HG03575 (cell line): ENCODE results near the gene CCDC192.
"Not testable (repeated sequence)": the region's sequence is repeated elsewhere in the genome, so short reads cannot be mapped to it uniquely, and the experiment has no call there.

Experiments used
- ATAC-seq: cut with Tn5 transposase; IDR thresholded peaks from one replicate; pipeline ENCODE4 v1.9.1; 2021; ENCODE audit not compliant: unreplicated experiment, insufficient number of reproducible peaks, low FRiP score; ENCODE audit errors: extremely low read depth

Gene CCDC192

DNA sequence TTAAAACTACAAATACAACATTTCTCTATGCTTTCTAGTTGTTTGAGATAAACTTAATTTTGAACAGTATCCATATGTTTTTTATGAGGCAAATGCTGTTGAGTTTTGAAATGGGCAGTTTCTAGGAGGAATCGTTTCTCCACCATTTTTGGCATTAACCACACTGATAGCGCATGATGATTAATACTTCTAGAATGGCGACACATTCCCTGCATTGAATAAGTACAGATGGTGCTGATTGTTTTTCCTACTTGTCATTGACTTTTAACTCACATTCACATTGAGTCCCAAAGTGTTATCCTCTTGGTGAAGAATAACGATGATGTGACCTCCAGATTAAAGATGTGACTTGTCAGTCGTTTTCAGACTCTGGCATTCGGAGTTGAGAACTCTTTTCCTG is 6.5 kb upstream of the CCDC192 start:
- ATAC-seq, result no peak

DNA sequence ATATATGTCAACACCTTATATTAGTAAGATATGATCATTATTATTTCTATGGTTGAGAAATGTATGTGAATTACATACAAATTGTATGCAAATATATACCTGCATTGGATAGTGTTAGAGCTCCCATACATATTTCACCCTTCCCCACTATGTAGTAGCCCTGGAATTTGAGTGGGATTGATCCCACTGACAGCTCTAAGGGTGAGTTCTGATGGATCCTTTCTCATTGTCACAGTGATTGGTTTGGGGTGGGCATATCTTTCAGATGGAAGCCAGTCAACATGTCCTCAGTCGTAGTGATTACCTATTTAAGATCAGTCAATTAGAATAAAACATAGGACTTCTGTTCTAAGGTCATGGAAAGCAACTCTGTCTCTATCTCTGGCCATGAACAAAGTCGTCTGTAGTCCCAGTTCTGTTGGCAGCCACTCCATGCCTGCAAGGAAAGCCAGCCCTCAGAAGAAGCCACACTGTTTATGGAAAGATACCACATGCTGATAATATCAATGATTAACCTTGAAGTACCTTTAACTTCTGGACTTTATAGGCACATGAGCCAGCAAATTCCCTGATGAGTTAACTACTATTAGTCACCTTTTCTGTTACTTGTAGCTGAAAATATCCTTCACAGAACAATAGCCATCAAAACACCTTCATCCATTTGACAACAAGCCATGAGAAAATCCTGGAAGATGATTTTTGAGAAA is 5.1 kb upstream of the CCDC192 start:
- ATAC-seq, result no peak

DNA sequence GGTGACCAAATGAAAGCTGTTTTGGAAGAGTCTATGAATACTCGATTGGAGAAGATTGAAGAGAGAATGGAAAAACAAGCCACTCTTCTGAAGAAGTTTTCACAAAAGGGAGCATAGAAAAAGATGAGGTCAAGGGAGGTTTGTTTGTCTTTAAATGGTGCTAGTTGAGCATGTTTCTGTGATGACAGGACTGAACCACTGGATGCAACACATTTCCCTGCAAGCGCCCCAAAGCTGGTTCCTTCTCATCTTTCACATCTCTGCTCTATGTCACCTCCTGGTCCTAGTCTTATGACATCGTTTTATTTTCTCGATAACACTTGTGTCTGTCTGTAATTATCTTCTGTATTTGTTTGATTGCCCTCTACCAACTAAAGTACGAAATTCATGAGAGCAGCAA is 3.8 kb upstream of the CCDC192 start:
- ATAC-seq, result no peak

DNA sequence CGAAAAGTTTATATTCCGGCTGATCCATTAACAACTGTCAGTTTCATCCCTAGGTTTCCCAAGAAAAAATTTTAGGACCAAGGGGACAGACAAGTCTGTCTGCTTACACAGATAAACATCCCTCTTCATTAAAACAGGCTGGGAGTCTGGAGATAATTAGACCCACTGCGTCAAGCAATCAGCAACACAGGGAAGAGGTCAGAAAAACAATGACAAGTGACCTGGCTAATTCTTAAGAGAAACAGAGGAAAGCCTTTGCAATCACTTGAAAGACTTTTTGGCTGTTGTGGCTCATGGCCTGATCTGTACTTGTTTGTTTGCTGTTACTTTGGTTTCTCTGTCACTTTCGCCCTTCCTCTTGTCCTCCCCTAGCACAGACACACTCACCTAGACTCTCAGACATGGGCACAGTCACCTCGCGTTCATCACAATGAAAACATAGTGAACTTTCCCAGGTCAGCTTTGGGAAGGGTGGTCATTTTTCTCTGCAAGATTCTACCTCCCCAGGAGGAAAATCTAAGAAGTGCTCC is 2.9 kb upstream of the CCDC192 start:
- no peak for ATAC-seq

DNA sequence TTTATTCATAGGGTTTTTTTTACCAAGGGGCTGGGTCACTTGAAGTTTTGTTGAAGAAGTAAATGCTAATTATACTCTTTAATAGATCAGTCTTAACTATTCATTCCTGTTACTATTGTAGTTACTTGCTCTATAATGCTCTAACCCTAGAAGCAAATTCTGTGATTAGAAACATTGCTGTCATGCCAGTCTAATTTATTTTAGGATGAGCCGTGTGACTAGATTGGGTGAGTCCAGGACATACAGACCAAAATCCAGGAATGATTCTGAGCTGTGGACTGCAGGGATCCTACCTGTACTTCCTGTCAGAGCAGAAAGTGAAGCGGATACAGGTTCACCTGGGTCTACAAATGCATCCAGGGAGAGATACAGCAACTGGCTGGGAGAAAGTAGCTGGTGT is 757 bp upstream of the CCDC192 start:
- ATAC-seq, result no peak

DNA sequence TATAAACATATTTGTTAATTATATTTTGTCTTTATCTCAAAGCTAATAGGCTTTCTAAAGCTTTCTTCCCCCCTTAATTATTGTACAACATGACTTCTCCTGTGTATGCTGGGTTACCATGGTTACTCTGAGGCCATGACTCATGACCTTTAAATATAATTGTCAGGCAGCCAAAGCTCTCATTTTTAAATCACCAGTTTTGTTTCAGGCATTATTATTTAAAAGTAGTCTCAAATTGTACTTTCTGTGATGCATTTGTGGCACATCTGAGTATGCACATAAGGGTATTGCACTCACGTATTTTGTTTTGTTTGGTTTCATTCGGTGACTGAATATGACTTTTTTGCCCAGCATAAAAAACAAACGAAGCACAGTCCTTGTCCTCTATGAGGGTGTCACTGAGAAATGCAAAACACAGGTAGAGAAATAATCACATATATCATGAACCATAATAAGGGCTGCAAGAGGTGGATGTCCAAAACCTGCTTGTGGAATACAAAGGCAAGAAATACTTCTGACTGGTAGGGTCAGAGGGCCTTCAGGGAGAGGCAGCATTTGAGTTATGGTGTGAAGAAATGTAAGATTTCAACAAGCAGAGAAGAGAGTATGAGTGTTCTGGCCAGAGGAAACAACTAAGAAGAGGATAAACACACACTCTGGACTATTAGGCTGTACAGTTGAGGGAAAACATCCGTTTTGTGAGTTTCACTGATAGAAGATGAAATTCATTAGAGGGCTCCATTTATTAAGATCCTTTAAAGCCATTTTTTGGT is 2.1 kb downstream of the CCDC192 start:
- ATAC-seq, result no peak

DNA sequence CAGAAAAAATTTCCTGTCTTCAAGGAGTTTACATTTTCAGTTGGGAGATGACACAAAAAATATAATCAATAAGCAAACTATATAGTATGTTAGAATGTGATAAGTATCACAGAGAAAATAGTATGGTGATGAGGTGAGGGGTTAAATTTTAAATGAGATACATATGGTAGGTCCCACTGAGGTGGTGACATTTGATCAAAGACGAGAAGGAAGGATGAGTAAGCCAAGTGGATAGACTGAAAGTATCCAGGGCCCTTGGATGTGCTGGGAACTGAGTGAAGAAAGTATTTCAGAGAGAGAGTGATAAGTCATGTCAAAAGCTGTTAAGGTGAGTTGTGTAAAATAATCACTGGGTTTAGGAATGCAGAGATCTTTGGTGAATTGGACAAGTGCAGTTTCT is 3.5 kb downstream of the CCDC192 start:
- no peak for ATAC-seq

DNA sequence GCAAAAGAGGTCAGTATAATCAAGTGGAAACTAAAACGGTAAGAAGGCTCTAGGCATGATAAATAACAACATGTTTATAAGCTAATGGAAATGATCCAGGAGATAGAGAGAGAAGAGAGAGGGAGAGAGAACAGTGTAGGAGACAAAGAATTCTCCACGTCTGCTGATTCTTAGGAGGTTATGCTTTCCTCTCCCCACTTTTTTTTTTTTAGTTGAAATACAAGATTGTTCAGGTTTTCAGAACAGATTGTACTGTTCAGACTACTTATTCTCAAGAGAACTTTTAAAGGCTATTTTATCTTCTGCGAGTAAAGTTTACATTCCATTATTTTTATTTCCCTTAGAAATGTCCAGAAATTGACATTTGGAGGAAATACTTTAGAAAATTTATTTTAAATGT is 4.0 kb downstream of the CCDC192 start:
- no peak for ATAC-seq

DNA sequence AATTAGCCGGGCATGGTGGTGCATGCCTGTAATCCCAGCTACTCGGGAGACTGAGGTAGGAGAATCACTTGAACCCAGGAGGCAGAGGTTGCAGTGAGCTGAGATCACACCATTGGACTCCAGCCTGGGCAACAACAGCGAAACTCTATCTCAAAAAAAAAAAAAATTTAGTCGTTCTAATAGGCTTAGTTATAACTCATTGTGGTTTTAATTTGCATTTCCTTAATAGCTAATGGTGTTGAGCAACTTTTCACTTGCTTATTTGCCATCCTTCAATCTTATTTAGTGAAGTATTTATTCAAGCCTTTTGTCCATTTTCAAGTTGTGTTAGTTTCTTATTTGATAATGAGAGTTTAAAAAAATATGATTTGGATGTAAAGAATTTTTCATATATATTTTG is 9.9 kb downstream of the CCDC192 start:
- ATAC-seq, result not testable (repeated sequence)

DNA sequence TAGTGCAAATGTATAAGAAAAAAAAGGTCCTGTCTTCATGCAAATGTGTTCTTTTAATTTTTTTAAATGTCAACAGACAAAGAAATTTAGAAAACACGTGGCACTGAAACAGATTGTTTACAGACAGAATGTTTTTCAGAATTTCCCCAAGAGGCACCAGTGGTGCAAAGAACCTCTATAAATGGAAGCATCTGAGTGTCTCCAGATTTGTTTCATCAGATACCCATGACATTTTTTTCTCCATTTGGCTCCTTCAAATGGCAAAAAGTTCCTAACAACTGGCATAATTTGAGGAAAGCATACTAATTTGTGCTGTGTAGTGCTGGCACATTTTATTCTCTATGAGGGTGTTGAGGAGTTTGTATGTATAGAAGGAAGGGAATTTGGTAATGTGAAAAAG is 15.0 kb downstream of the CCDC192 start:
- no peak for ATAC-seq

DNA sequence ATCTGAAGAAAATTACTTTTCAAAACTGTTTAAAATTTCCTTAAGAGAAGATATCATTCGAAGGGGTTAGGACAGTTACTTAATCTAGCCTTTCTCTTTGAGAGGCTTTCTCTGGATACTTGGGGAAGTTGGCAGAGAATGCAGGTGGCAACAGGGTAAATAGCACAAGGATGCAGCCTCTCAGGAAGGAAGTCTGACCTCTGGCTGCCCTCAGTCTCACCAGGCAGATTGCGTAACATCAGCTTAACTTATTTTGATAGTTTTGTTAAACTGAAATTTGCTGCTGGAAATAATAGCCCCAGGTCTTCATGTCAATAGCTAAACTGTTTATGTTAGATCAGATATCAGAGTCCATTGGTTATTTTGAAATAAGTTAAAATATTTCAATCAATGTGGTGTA is 20.4 kb downstream of the CCDC192 start:
- no peak for ATAC-seq

DNA sequence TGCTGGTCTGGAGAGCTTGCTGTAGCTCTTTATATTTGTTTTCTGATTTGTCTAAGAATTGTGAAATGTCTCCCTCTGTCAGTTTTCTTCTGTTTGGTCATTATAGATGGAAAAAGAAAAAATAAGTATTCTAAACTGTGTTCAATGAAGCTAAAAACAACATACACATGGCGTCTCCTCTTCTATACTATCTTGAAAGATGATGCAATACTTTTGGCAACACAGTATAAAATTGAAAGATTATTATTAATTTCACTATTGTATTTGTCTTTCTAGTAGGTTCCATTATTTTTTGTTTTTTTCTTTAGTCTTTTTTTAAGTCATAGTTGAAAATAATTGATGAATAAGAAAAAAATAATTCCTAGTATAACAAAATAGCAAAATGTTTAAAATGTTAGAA is 22.5 kb downstream of the CCDC192 start:
- no peak for ATAC-seq

DNA sequence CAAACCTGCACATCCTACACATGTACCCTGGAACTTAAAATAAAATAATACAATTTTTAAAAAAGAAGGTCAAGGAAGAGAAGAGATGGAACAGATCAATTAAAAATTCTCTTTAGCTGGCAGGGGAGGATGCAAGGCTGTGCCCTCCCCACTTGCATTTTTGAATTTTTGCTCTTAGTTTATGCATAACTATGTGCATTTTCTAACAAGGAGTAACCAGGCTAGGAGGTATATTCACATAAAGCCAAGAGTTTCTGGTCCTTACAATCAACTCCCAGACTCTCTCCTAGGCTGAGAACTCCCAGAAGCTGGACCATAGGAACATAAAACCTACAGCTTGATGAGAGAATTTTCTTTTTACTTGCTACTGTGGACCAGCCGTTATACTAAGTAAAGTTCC is 29.8 kb downstream of the CCDC192 start:
- no peak for ATAC-seq

DNA sequence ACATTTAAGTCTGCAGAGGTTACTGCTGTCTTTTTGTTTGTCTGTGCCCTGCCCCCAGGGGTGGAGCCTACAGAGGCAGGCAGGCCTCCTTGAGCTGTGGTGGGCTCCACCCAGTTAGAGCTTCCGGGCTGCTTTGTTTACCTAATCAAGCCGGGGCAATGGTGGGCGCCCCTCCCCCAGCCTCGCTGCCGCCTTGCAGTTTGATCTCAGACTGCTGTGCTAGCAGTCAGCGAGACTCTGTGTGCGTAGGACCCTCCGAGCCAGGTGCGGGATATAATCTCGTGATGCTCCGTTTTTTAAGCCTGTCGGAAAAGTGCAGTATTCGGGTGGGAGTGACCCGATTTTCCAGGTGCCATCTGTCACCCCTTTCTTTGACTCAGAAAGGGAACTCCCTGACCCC is 36.2 kb downstream of the CCDC192 start:
- not testable (repeated sequence) for ATAC-seq

DNA sequence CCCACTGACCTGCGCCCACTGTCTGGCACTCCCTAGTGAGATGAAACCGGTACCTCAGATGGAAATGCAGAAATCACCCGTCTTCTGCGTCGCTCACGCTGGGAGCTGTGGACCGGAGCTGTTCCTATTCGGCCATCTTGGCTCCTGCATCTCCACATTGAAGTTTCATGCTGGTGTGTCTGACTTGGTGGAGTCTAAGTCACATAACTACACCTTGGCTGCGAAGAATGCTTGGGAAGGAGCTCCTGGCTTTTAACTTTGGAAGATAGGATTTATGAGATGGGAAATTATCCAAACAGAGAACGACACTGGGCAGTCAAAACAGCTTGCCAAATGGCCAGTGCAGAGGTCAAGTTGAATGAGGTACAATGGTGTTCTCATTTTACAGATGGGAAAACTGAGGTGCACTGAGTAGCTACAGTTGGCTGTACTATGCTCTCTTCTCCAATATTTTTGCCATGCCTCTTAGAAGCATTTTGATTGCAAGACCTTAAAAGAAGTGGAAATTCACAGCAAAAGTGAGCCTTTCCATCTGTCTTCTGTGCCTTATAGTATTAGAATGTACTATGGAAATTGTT is 36.7 kb downstream of the CCDC192 start:
- ATAC-seq, result no peak

DNA sequence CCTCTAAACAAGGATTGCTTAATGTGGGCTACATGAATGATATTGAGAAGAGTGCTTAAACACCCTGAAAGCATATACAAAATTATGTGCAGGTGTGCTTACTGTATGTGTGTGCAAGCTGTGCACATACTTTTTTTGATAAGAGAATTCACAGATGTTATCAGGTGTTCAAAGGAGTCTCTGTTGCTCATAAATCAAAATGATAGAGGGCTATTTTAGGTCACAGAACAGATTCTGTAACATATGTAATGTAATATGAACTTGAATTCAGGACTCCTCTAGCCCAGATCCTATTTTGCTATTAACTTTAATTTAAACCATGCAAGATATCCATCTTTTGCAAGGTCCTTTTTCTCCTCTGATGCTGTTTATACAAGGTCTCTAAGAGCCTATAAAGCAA is 38.2 kb downstream of the CCDC192 start:
- no peak for ATAC-seq

DNA sequence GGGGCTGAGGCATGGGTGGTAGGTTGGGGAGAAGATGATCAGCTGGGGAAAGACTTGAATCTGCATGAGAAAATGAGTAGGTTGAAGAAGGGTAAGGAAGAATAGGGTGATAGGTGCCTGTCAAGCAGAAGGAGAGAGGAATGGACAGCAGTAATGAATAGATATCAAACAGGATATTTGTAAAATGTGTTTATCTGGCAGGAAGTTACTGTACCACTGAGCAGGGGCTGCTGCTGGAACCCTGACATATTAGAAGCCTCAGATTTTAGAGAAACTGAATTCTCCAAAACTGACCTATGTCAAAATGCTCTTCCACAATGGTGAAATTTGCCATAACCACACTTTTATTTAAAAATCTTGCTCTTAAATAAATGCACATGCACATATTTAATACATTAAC is 41.0 kb downstream of the CCDC192 start:
- no peak for ATAC-seq

DNA sequence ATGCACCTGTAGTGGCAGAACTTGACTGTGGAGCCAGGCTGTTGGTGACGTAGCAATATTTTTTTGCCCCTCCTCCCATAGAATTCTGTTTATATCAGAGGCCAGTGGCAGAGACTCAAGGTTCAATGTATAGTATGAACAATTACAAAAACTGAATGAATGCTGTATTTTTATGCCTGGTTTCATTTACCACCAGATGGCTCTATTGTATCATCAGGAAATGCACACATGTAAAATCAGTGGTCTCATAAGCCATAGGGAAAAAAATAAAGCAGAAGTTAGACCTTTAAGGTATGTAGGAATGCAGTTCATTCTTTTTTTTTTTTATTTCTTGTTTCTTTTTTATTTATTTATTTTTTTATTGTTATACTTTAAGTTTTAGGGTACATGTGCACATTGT is 43.6 kb downstream of the CCDC192 start:
- no peak for ATAC-seq

DNA sequence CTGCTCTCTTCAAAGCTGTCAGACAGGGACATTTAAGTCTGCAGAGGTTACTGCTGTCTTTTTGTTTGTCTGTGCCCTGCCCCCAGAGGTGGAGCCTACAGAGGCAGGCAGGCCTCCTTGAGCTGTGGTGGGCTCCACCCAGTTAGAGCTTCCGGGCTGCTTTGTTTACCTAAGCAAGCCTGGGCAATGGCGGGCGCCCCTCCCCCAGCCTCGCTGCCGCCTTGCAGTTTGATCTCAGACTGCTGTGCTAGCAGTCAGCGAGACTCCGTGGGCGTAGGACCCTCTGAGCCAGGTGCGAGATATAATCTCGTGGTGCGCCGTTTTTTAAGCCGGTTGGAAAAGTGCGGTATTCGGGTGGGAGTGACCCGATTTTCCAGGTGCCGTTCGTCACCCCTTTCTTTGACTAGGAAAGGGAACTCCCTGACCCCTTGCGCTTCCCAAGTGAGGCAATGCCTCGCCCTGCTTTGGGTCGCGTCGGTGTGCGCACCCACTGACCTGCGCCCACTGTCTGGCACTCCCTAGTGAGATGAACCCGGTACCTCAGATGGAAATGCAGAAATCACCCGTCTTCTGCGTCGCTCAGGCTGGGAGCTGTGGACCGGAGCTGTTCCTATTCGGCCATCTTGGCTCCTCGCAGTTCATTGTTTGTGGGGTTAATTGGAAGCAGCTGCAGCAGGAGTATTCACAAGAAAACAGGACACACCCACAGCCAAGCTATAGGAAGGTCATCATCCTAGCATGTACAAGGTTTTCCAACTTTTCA is 49.5 kb downstream of the CCDC192 start:
- ATAC-seq, result not testable (repeated sequence)
